ENCODE measurements around the gene PLA2G2D.

- TF ChIP-seq NFYB (IDR thresholded peaks at IDR 0.05; ENCODE audit: extremely low read depth, insufficient read length) (no peak), ILK (tag; IDR thresholded peaks at IDR 0.05; ENCODE audit: borderline replicate concordance, low read depth) (no peak), RCOR1 (IDR thresholded peaks at IDR 0.05; ENCODE audit: borderline replicate concordance in 1 of 2, low read depth in 2 of 2, low read length in 2 of 2) (no peak), POLR2AphosphoS5 (IDR thresholded peaks at IDR 0.05; ENCODE audit: control insufficient read depth, insufficient read depth, low read depth, low read length) (no peak), ZNF740 (CRISPR knock-in tag; IDR thresholded peaks at IDR 0.05) (no peak), ZNF740 (tag; IDR thresholded peaks at IDR 0.05) (no peak), ELK1 (CRISPR knock-in tag; IDR thresholded peaks at IDR 0.05) (no peak), SRF (CRISPR knock-in tag; IDR thresholded peaks at IDR 0.05) (no peak), ZFP1 (CRISPR knock-in tag; IDR thresholded peaks at IDR 0.05) (no peak)
- TF ChIP-seq, protein P1, sequence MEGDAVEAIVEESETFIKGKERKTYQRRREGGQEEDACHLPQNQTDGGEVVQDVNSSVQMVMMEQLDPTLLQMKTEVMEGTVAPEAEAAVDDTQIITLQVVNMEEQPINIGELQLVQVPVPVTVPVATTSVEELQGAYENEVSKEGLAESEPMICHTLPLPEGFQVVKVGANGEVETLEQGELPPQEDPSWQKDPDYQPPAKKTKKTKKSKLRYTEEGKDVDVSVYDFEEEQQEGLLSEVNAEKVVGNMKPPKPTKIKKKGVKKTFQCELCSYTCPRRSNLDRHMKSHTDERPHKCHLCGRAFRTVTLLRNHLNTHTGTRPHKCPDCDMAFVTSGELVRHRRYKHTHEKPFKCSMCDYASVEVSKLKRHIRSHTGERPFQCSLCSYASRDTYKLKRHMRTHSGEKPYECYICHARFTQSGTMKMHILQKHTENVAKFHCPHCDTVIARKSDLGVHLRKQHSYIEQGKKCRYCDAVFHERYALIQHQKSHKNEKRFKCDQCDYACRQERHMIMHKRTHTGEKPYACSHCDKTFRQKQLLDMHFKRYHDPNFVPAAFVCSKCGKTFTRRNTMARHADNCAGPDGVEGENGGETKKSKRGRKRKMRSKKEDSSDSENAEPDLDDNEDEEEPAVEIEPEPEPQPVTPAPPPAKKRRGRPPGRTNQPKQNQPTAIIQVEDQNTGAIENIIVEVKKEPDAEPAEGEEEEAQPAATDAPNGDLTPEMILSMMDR (IDR thresholded peaks at IDR 0.05 in 2 of 3, conservative IDR thresholded peaks at IDR 0.05 in 1 of 3; ENCODE audit: insufficient read depth in 2 of 3, low read depth in 1 of 3, low read length in 3 of 3) = no peak
Observed at GRCh38 chr1:20166051-20166450, 46.7 kb upstream of the PLA2G2D start.
